HG03565 (cell line): Measurements from ENCODE around the gene PON3.
"Not testable (repeated sequence)": the region's sequence is repeated elsewhere in the genome, so short reads cannot be mapped to it uniquely, and the experiment has no call there.

Experiments
- ATAC-seq: cut with Tn5 transposase; IDR thresholded peaks from one replicate; pipeline ENCODE4 v1.9.1; 2021; ENCODE audit warnings: mild to moderate bottlenecking, moderate library complexity; ENCODE audit not compliant: unreplicated experiment

The PON3 gene

GRCh38 chr7:95412075-95412474 is 15.9 kb upstream of the PON3 start:
- ATAC-seq = no peak

- no peak for ATAC-seq
These were observed 15.5 kb upstream of the PON3 start for GRCh38 chr7:95411666-95412065.

- no peak for ATAC-seq
These were observed 14.9 kb upstream of the PON3 start for GRCh38 chr7:95411036-95411435.

- no peak for ATAC-seq
These were observed 11.6 kb upstream of the PON3 start for GRCh38 chr7:95407751-95408150.

GRCh38 chr7:95405800-95406199 is 9.6 kb upstream of the PON3 start:
- ATAC-seq = no peak

- ATAC-seq = no peak
These were observed 9.0 kb upstream of the PON3 start for GRCh38 chr7:95405208-95405607.

- ATAC-seq = no peak
These were observed 8.2 kb upstream of the PON3 start for GRCh38 chr7:95404316-95404865.

GRCh38 chr7:95398155-95398940 is 2.2 kb upstream of the PON3 start:
- ATAC-seq = no peak

- ATAC-seq = no peak
These were observed 1.2 kb upstream of the PON3 start for GRCh38 chr7:95397381-95397780.

GRCh38 chr7:95395755-95396135 is 430 bp downstream of the PON3 start:
- no peak for ATAC-seq

- ATAC-seq = no peak
These were observed 1.8 kb downstream of the PON3 start for GRCh38 chr7:95394370-95394769.

- ATAC-seq = no peak
These were observed 4.4 kb downstream of the PON3 start for GRCh38 chr7:95391761-95392160.

GRCh38 chr7:95389516-95389915 is 6.7 kb downstream of the PON3 start:
- no peak for ATAC-seq

GRCh38 chr7:95379457-95379856 is 16.7 kb downstream of the PON3 start:
- ATAC-seq = not testable (repeated sequence)

GRCh38 chr7:95376632-95377400 is 19.4 kb downstream of the PON3 start:
- no peak for ATAC-seq

- no peak for ATAC-seq
These were observed 20.5 kb downstream of the PON3 start for GRCh38 chr7:95375591-95376257.

- ATAC-seq = no peak
These were observed 22.9 kb downstream of the PON3 start for GRCh38 chr7:95373323-95373722.

- no peak for ATAC-seq
These were observed 27.9 kb downstream of the PON3 start for GRCh38 chr7:95368235-95368634.

- ATAC-seq = no peak
These were observed 28.6 kb downstream of the PON3 start for GRCh38 chr7:95367606-95368005.

GRCh38 chr7:95365151-95365550 is 31.0 kb downstream of the PON3 start:
- no peak for ATAC-seq

- ATAC-seq = no peak
These were observed 38.6 kb downstream of the PON3 start for GRCh38 chr7:95357623-95358022.
